Left renal pelvis (tissue), 4 donors: ENCODE data around the gene HTT. TPM values are rescaled to one million over a fixed set of nuclear protein-coding genes. Genes with fewer than 3 reads are reported as not detected.
"Not testable (repeated sequence)": the region's sequence is repeated elsewhere in the genome, so short reads cannot be mapped to it uniquely, and the experiment has no call there.

Experiments used
- DNase-seq, 4 donors: peaks; one replicate each; pipeline ENCODE4 v3.0.0-alpha.2; 2013; ENCODE audit warnings: low read depth in 4 of 4, low spot score in 3 of 4
- polyA plus RNA-seq, 4 donors: library from polyadenylated mRNA; unstranded; fragments of 120-200 nt; gene quantifications; one replicate each; pipeline ENCODE4 v1.2.1, GENCODE V29; 2013; ENCODE audit not compliant: insufficient read length in 4 of 4

The HTT gene
- polyA plus RNA-seq, 4 donors: 20.7 to 41.5 (median 33.9) TPM

- no peak for DNase-seq
Measured at GRCh38 chr4:3075652-3075981, 1.1 kb downstream of the HTT start.

- no peak for DNase-seq
Measured at GRCh38 chr4:3077796-3078195, 3.3 kb downstream of the HTT start.

GRCh38 chr4:3079694-3080123 is 5.2 kb downstream of the HTT start:
- no peak for DNase-seq

GRCh38 chr4:3082925-3083515 is 8.5 kb downstream of the HTT start:
- DNase-seq: no peak

- no peak for DNase-seq
Measured at GRCh38 chr4:3083732-3084131, 9.3 kb downstream of the HTT start.

GRCh38 chr4:3085948-3086670 is 11.6 kb downstream of the HTT start:
- no peak for DNase-seq

GRCh38 chr4:3087115-3087797 is 12.8 kb downstream of the HTT start:
- DNase-seq: no peak

GRCh38 chr4:3091464-3091863 is 17.0 kb downstream of the HTT start:
- no peak for DNase-seq

- not testable (repeated sequence) for DNase-seq
Measured at GRCh38 chr4:3094701-3095100, 20.2 kb downstream of the HTT start.

GRCh38 chr4:3096202-3096601 is 21.7 kb downstream of the HTT start:
- no peak for DNase-seq

GRCh38 chr4:3098346-3098745 is 23.9 kb downstream of the HTT start:
- no peak for DNase-seq

- peak in 1 of 4 donors; percentile 59 for DNase-seq
Measured at GRCh38 chr4:3106339-3107186, 32.1 kb downstream of the HTT start.

- no peak for DNase-seq
Measured at GRCh38 chr4:3107271-3107670, 32.8 kb downstream of the HTT start.

- no peak for DNase-seq
Measured at GRCh38 chr4:3107691-3108121, 33.2 kb downstream of the HTT start.

- DNase-seq: no peak
Measured at GRCh38 chr4:3108211-3108610, 33.7 kb downstream of the HTT start.

GRCh38 chr4:3111461-3111860 is 37.0 kb downstream of the HTT start:
- DNase-seq: no peak

GRCh38 chr4:3112201-3112600 is 37.7 kb downstream of the HTT start:
- DNase-seq: no peak

GRCh38 chr4:3112609-3113469 is 38.4 kb downstream of the HTT start:
- DNase-seq: no peak

GRCh38 chr4:3114377-3114776 is 39.9 kb downstream of the HTT start:
- no peak for DNase-seq

GRCh38 chr4:3115637-3116270 is 41.3 kb downstream of the HTT start:
- DNase-seq: no peak
